ENCODE data around the gene TTN. TPM values are rescaled to one million over a fixed set of nuclear protein-coding genes. Genes with fewer than 3 reads are reported as not detected.
A peak's percentile ranks its signal among the peaks of the same experiment; 100 is the strongest.

The TTN gene
- total and polyA plus RNA-seq, 2 of the 4 experiments (the other 2 are of a cell fraction) = 0.02 to 0.18 TPM

DNA sequence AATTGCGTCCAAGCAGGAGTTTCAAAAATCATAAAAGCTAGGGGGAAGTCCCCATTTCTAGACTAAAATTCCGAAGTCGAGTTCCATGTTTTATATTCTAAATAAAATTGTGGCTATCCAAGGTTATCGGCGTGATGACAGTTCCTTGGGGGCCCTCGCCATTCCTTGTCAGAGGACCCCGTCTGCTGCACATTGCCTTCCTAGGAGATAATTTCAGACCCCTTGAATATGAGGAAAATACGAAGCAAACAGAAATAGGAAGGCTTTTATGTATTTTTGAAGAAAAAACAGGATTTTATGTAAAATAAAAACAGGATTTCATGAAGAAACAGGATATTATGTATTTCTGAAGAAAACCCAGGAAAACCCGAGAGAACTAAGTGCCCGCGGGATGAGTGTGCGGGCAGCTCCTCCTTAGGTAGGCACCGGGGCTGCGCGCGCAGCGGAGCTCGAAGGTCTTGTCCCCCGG, 327.4 kb downstream of the TTN start:
- ChIA-PET CTCF (interaction anchor here (0.5 kb wide), 1 partner anchor 35 kb away, joined by 7 read pairs; no protein-coding TSS in a partner anchor), POLR2A (ENCODE audit: unreplicated experiment) (no interaction called here)
- Histone ChIP-seq H4K91ac (ENCODE audit: insufficient read depth, low read depth, low read length) (no peak overlapping the region), H2AK5ac (ENCODE audit: low read depth, low read length) (no peak overlapping the region), H3K36me3 (ENCODE audit: control insufficient read depth, insufficient read depth, low read length) (no peaks in the 10 kb centered on the region), H3K4me2 (ENCODE audit: low read depth, low read length) (peak overlapping the region; percentile 52), H2AFZ (replicated peaks; ENCODE audit: low read length, poor library complexity) (peak overlapping the region; percentile 84), H3K23ac (ENCODE audit: low read depth, low read length) (no peak overlapping the region), H4K20me1 (ENCODE audit: insufficient read depth, low read length) (peaks cover 26% of the 10 kb centered on the region), H2BK15ac (ENCODE audit: low read depth, low read length) (no peak overlapping the region), H2BK5ac (ENCODE audit: low read depth, low read length, poor library complexity, severe bottlenecking) (peak overlapping the region; percentile 51), H3K56ac (ENCODE audit: extremely low read depth, insufficient read depth, low read length) (no peak overlapping the region), H4K5ac (ENCODE audit: low read depth, low read length) (peak overlapping the region; percentile 67), H2BK120ac (ENCODE audit: low read depth, low read length) (no peak overlapping the region), H2AK9ac (replicated peaks; ENCODE audit: low read depth, low read length, poor library complexity) (no peak overlapping the region), H3K79me1 (ENCODE audit: low read depth in 1 of 2, low read length in 2 of 2) (peaks cover 18 to 44% of the 10 kb centered on the region in 2 experiments), H3K18ac (ENCODE audit: low read depth, low read length) (no peak overlapping the region), H3K4me1 (ENCODE audit: control insufficient read depth, insufficient read depth, low read length) (peaks cover 8% of the 10 kb centered on the region), H3K9me3 (ENCODE audit: control insufficient read depth, insufficient read depth, low read length) (no peaks in the 10 kb centered on the region), H2BK20ac (ENCODE audit: low read depth, low read length) (no peak overlapping the region), H3K4me3 (ENCODE audit: insufficient read depth, low read depth, low read length) (peak overlapping the region; percentile 21; the same call in 1 of the 2 replicates), H3K4ac (ENCODE audit: low read depth, low read length) (peak overlapping the region; percentile 22; the same call in 1 of the 2 replicates), H3K27me3 (ENCODE audit: control insufficient read depth, insufficient read depth, low read length) (no peaks in the 10 kb centered on the region), H4K8ac (ENCODE audit: low read depth in 2 of 2, low read length in 2 of 2) (peak overlapping the region; percentile 86 to 92), H3K9ac (ENCODE audit: low read depth, low read length) (peak overlapping the region; percentile 40), H3K9me1 (ENCODE audit: insufficient read depth, low read length) (peaks cover 10% of the 10 kb centered on the region), H3K27ac (ENCODE audit: insufficient read depth, low read length) (peak overlapping the region; percentile 74; the same call in 1 of the 2 replicates), H3K14ac (replicated peaks; ENCODE audit: low read depth, low read length) (no peak overlapping the region)
- no peak for DNase-seq
- TF ChIP-seq MAZ (IDR thresholded peaks at IDR 0.05; ENCODE audit: borderline replicate concordance, low read depth, low read length) (no peak), POLR2A (IDR thresholded peaks at IDR 0.05; ENCODE audit: low read depth, low read length) (no peak), FOS (IDR thresholded peaks at IDR 0.05; ENCODE audit: low read depth, low read length) (no peak), NFE2L2 (IDR thresholded peaks at IDR 0.05; ENCODE audit: low read depth, low read length) (no peak), MXI1 (IDR thresholded peaks at IDR 0.05; ENCODE audit: borderline replicate concordance, low read depth, low read length) (no peak), RAD21 (IDR thresholded peaks at IDR 0.05; ENCODE audit: low read length) (no peak), RFX5 (IDR thresholded peaks at IDR 0.05; ENCODE audit: low read depth, low read length) (no peak), MAFK (IDR thresholded peaks at IDR 0.05; ENCODE audit: low read depth, low read length) (no peak), BHLHE40 (IDR thresholded peaks at IDR 0.05; ENCODE audit: low read depth, low read length) (no peak)
- TF ChIP-seq, protein P1, sequence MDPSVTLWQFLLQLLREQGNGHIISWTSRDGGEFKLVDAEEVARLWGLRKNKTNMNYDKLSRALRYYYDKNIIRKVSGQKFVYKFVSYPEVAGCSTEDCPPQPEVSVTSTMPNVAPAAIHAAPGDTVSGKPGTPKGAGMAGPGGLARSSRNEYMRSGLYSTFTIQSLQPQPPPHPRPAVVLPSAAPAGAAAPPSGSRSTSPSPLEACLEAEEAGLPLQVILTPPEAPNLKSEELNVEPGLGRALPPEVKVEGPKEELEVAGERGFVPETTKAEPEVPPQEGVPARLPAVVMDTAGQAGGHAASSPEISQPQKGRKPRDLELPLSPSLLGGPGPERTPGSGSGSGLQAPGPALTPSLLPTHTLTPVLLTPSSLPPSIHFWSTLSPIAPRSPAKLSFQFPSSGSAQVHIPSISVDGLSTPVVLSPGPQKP (IDR thresholded peaks at IDR 0.05; ENCODE audit: borderline replicate concordance, low read depth, low read length) = no peak
- TF ChIP-seq, protein P2, sequence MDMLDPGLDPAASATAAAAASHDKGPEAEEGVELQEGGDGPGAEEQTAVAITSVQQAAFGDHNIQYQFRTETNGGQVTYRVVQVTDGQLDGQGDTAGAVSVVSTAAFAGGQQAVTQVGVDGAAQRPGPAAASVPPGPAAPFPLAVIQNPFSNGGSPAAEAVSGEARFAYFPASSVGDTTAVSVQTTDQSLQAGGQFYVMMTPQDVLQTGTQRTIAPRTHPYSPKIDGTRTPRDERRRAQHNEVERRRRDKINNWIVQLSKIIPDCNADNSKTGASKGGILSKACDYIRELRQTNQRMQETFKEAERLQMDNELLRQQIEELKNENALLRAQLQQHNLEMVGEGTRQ (IDR thresholded peaks at IDR 0.05; ENCODE audit: low read depth, low read length) = no peak
- dilution Hi-C loops (cut with HindIII; ENCODE audit: low sequenced_read_pairs, unreplicated experiment) (no loop called here), in situ Hi-C loops (cut with MboI; ENCODE audit: low sequenced_read_pairs) (no loop called here), intact Hi-C loops (cut with micrococcal nuclease) (no loop called here)
- ATAC-seq (ENCODE audit: low read depth) = no peak
- BruUV-seq (replicated peaks) = no TSS peak
- WGBS, 2 experiments (ENCODE audit: extremely low coverage in 2 of 2, insufficient read length in 1 of 2) = no CpG with 5 or more reads among the region's 19 CpGs

All from IMR-90 (cell line).